ENCODE data around the gene DOCK7.

DNA sequence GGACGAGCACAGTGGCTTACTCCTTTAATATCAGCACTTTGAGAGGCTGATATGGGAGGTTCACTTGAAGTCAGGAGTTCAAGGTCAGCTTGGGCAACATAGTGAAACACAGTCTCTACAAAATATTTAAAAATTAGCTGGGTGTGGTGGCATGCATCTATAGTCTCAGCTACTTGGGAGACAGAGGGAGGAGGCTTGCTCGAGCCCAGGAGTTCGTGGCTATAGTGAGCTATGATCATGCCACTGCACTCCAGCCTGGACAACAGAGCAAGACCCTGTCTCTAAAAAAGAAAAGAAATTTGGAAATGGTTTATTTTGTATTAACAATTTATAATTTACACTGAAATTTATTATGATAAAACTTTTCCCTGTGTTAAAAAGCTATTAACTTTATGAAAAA is 92.5 kb downstream of the DOCK7 start:
- TF ChIP-seq, protein P1, sequence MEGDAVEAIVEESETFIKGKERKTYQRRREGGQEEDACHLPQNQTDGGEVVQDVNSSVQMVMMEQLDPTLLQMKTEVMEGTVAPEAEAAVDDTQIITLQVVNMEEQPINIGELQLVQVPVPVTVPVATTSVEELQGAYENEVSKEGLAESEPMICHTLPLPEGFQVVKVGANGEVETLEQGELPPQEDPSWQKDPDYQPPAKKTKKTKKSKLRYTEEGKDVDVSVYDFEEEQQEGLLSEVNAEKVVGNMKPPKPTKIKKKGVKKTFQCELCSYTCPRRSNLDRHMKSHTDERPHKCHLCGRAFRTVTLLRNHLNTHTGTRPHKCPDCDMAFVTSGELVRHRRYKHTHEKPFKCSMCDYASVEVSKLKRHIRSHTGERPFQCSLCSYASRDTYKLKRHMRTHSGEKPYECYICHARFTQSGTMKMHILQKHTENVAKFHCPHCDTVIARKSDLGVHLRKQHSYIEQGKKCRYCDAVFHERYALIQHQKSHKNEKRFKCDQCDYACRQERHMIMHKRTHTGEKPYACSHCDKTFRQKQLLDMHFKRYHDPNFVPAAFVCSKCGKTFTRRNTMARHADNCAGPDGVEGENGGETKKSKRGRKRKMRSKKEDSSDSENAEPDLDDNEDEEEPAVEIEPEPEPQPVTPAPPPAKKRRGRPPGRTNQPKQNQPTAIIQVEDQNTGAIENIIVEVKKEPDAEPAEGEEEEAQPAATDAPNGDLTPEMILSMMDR (IDR thresholded peaks at IDR 0.05) = no peak
- no peak for TF ChIP-seq POLR2A (IDR thresholded peaks at IDR 0.05)
